Umbilical cord (tissue), 2 donors: ENCODE measurements around the gene CAMSAP1. TPM values are rescaled to one million over a fixed set of nuclear protein-coding genes. Genes with fewer than 3 reads are reported as not detected.
A peak's percentile ranks its signal among the peaks of the same experiment; 100 is the strongest.
"Not testable (repeated sequence)": the region's sequence is repeated elsewhere in the genome, so short reads cannot be mapped to it uniquely, and the experiment has no call there.

ENCODE experiments used
- DNase-seq: peaks from one replicate; pipeline ENCODE4 v3.0.0-alpha.2; 2015; ENCODE audit warnings: low spot score
- total RNA-seq: library from RNA; depleted of rRNA; stranded (reverse); fragments of >200 nt; gene quantifications from one replicate; pipeline ENCODE4 v1.2.3, GENCODE V29; 2014; ENCODE audit warnings: low replicate concordance; ENCODE audit not compliant: insufficient read depth

The CAMSAP1 gene
- total RNA-seq, 1 donor from 2014 or later, result 40.4 TPM

- peak; percentile 17 for DNase-seq
Observed at GRCh38 chr9:135898634-135899407, 8.5 kb downstream of the CAMSAP1 start.

GRCh38 chr9:135896626-135897025 lies 10.7 kb downstream of the CAMSAP1 start:
- no peak for DNase-seq

- DNase-seq, result no peak
Observed at GRCh38 chr9:135896205-135896604, 11.1 kb downstream of the CAMSAP1 start.

GRCh38 chr9:135895202-135895848 lies 12.0 kb downstream of the CAMSAP1 start:
- DNase-seq, result no peak

- DNase-seq, result no peak
Observed at GRCh38 chr9:135893104-135893503, 14.2 kb downstream of the CAMSAP1 start.

- not testable (repeated sequence) for DNase-seq
Observed at GRCh38 chr9:135892327-135892726, 15.0 kb downstream of the CAMSAP1 start.

- no peak for DNase-seq
Observed at GRCh38 chr9:135891027-135891631, 16.2 kb downstream of the CAMSAP1 start.

- DNase-seq, result peak; percentile 38
Observed at GRCh38 chr9:135890190-135891026, 16.9 kb downstream of the CAMSAP1 start.

GRCh38 chr9:135889564-135890189 lies 17.7 kb downstream of the CAMSAP1 start:
- DNase-seq, result no peak

- no peak for DNase-seq
Observed at GRCh38 chr9:135888766-135889394, 18.5 kb downstream of the CAMSAP1 start.

- no peak for DNase-seq
Observed at GRCh38 chr9:135888126-135888765, 19.1 kb downstream of the CAMSAP1 start.

GRCh38 chr9:135887585-135888050 lies 19.7 kb downstream of the CAMSAP1 start:
- DNase-seq, result no peak

- DNase-seq, result no peak
Observed at GRCh38 chr9:135887021-135887507, 20.3 kb downstream of the CAMSAP1 start.

- peak; percentile 45 for DNase-seq
Observed at GRCh38 chr9:135886147-135886981, 21.0 kb downstream of the CAMSAP1 start.

GRCh38 chr9:135885100-135885853 lies 22.1 kb downstream of the CAMSAP1 start:
- peak; percentile 39 for DNase-seq

GRCh38 chr9:135884328-135885035 lies 22.9 kb downstream of the CAMSAP1 start:
- DNase-seq, result no peak

- no peak for DNase-seq
Observed at GRCh38 chr9:135883410-135884089, 23.8 kb downstream of the CAMSAP1 start.
